ENCODE results near the gene NAT8L.

Gene NAT8L

DNA sequence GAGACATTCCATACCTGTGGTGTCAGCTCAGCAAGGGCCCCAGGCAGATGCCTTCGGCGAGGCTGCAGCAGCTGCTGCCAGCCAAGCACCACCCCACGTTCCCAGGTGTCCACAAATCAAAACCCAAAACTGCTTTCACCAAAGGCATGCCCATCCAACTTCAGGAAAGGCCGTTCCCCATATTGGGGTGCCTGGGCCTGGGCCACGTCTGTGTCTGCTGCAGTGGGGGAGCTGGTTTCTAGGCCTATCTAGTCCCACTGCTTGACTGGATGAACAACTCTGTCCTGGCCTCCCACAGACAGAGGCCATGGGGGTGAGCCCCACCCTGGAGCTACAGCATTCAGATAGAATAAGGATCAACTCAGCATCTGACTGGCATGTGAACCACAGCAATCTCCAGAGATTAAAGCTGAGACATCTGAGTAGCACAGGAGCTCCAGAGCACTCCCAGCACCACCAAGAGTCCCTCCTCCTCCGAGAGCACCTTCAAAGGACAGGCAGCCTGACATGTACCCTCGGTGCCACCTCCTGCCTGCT is 37.0 kb downstream of the NAT8L start:
- no peak for DNase-seq

DNA sequence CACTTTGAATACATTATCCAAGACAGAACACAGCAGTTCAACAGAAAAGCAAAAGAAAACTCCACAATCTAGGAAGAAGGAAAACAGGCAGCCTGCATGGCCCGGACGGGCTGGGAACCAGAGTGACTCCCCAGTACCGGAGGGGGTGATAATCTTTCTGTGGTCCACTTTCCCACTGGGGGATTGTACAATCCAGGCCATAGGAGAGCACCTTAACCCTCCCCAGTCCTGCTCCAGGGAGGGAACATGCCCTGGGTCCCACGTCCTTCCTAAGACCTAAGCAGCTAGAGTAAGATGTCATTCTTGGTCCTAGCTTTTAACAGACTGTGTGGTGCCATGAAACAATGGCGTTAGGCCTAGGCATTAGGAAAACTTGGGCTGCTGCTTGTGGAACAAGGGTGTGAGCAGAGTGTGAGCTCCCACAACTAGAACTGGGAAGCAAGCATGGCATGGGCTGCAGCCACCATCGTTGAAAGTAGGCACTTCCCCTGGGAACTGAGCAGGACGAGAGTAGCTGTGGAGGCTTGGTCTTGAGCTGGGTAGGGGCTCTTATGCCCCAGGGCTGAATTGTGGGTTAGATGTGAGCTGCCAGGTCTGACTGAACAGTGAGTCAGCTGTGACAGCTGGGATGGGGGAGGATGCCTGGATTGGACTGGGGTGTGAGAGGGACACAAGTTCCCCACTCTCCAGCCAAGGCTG is 42.4 kb downstream of the NAT8L start:
- no peak for DNase-seq

DNA sequence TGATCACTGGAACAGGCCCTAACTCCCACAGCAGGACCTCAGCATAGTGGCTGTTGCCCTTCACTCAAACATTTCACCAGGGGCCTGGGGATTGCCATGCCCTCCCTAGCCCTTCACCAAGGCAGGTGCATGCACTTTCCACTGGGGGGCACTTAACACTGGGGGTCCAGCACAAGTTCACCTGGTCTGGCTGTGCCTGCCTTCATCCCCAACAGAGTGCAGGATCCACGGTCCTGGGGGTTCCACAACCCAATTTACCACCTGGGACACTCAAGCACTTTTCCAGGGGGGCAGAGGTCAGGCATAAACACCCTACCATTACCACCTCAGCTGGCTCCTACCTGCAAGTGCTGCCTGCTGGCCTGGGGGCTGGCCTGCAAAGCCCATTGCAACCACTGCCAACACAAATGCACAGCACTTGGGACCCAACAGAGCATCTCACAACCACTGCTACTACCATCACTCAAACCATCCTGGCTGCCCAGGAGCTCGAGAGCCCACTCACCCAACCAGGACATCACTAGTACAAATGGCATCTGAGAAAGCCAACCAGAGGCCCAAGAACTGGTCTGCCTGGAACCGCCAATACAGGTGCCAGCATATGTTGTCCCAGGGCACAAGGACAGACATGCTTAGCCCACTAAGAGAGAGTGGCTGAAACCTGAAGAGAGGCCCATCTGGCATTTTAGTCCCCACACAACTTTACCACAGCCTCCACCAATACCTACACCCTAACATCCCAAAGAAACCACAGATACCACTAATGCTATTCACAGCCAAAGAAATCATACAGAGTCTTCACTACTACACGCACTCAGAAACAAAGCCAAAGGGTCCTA is 43.1 kb downstream of the NAT8L start:
- DNase-seq = no peak

DNA sequence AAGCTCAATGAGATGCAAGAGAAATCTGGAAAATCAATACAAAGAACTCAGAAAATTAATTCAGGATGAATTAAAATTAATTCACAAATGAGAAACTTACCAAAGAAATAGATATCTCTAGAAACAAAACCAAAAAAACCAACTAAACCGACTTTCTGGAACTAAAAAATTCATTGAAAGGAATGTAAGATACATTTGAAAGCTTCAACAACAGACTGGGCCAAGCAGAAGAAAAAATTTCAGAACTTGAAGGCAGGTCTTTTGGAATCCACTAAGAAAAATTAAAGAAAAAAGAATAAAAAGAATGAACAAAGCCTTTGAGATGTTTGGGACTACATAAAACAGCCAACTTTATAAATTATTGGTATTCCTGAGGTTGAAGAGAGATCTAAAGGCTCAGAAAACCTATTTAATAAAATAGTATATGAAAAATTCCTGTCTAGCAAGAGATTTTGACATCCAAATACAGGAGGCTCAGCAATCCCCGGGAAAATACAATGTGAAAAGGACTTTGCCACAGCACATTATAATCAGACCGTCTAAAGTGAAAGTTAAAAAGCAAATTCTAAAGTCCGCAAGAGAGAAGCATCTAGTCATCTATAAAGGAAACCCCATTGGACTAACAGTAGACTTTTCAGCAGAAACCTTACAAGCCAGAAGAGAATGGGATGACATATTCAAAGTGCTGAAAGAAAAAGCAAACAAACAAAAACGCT is 44.2 kb downstream of the NAT8L start:
- no peak for DNase-seq

DNA sequence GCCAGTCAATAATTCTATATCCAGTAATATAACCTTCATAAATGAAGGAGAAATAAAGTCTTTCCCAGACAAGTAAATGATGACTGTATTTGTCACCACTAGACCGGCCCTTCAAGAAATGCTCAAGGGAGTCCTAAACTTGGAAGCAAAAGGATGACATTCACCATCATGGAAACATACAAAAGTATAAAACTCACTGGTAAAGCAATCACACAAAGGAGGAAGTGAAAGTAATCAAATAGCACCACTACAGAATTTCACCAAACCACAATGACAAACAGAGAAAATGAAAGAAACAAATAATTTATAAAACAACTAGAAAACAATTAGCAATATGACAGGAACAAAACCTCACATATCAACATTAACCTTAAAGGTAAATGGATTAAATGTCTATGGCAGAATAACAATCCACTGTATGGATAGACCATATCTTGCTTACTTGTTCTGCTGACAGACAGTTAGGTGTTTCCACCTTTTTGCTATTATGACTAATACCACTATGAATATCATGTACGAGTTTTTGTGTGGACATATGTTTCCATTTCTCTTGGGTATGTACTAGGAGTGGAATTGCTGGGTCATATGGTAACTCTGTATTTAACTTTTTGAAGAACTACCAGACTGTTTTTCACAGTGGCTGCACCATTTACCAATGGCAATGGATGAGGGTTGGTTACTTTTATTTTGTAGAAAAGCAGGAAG is 44.9 kb downstream of the NAT8L start:
- no peak for DNase-seq

DNA sequence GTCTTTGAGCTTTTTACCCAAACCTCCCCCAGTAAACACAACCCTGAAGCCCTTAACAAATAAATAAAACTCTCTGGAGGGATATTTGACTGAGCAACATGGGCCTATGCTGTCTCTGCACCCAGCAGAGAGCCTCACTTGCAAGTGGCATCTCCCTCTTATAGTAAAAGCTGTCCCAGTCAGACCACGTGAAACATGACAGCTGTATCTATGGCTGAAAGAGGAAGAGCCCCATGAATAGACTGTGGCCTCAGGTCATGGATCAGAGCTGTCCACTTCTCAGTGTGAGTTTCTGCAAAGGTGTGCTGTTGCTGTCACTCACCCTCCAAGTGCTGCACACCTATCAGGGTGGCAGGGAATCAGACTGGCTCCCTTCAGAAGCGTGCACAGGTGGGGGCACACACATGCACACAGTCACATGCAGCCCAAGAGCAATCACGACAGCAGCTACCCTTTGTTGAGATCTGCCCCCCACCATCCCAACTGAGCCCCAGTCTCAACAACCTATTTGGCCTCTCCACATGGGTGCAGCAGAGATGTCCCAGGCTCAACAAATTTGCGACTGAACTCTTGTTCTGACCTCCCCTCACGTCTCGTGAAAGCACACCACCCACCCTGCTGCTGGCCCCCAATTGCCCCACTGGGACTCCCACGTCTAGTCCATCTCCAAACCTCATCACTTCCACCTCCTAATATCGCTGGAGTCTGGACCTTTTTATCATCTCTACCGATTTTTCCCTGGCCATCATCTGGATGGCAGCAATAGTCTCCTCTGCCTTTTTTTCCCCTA is 45.6 kb downstream of the NAT8L start:
- DNase-seq = no peak

DNA sequence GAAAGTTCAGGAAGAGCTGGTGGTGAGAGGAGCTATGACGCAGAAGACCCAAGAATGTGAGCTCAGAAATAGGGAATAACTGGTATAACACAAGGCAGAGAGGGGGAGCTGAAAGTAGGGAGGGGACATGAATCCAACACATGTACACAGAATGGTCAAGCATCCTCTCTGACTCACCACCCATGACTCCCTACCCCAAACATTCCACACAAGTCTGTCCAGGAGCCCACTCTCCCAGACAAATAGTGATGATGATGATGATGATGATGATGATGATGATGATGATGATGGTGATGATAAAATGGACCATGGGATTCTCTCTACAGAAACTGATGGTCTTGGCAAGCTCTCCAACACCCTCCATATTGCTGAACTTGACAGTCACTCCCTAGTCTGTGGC is 46.4 kb downstream of the NAT8L start:
- DNase-seq = no peak

DNA sequence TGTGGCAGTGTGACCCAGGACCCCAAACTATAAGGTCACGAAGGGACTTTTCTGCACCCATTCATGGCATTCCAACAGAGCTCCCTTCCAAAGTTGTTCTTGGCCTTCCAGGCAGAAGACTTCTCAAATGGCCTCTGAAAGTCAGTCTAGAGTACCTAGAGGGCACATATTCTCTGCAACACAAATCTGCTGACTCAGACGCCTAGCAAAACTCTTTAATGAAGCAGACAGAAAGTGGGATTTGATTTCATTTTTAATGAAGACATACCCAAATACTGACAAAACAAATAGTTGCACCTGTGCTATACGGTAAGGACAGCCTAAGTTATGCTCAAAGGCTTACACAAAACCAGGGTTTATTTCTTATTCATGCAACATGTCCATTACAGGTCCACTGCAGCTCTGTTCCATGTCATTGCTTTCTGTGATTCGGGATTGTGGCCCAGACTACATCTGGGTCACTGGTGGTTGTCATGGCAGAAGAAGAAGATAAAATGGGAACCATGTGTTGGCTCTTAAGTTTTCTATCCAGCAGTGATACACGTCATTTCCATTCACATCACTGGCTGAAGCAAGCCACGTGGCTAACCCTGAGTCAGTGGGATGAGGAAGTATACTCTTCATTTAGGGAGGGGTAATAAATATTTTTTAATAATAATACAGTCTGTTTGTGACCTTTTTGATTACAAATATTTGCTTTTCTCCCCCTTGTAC is 57.7 kb downstream of the NAT8L start:
- DNase-seq = no peak

Measured in retina (tissue), 1 donor.